ENCODE measurements around the gene KAZN.

GRCh38 chr1:14715802-14716201, 117.3 kb downstream of the KAZN start:
- TF ChIP-seq REST (tag by site-specific recombination; IDR thresholded peaks at IDR 0.05) (no peak), PATZ1 (tag by site-specific recombination; IDR thresholded peaks at IDR 0.05) (no peak), CTCF (tag by site-specific recombination; IDR thresholded peaks at IDR 0.05) (no peak), ATF2 (tag by site-specific recombination; IDR thresholded peaks at IDR 0.05; ENCODE audit: low read depth) (no peak), PRDM1 (tag by site-specific recombination; IDR thresholded peaks at IDR 0.05) (no peak), ZNF561 (tag by site-specific recombination; IDR thresholded peaks at IDR 0.05; ENCODE audit: borderline replicate concordance) (no peak), ZNF2 (tag by site-specific recombination; IDR thresholded peaks at IDR 0.05) (no peak), ZSCAN4 (tag by site-specific recombination; IDR thresholded peaks at IDR 0.05) (no peak), ZNF549 (tag by site-specific recombination; IDR thresholded peaks at IDR 0.05) (no peak), ZNF670 (tag by site-specific recombination; IDR thresholded peaks at IDR 0.05; ENCODE audit: low read depth) (no peak)

Measured in HEK293 (cell line).